ENCODE results near the gene ARID5B.

The ARID5B gene

DNA sequence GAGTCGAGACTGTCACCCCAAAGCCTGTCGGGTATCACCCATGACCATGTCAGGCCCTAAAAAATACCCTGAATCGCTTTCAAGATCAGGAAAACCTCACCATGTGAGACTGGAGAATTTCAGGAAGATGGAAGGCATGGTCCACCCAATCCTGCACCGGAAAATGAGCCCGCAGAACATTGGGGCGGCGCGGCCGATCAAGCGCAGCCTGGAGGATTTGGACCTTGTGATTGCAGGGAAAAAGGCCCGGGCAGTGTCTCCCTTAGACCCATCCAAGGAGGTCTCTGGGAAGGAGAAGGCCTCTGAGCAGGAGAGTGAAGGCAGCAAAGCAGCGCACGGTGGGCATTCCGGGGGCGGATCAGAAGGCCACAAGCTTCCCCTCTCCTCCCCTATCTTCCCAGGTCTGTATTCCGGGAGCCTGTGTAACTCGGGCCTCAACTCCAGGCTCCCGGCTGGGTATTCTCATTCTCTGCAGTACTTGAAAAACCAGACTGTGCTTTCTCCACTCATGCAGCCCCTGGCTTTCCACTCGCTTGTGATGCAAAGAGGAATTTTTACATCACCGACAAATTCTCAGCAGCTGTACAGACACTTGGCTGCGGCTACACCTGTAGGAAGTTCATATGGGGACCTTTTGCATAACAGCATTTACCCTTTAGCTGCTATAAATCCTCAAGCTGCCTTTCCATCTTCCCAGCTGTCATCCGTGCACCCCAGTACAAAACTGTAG lies 191.0 kb downstream of the ARID5B start:
- no peaks in the 10 kb centered on the region for H4K20me1 ChIP-seq (ENCODE audit: insufficient read depth, low read length)

DNA sequence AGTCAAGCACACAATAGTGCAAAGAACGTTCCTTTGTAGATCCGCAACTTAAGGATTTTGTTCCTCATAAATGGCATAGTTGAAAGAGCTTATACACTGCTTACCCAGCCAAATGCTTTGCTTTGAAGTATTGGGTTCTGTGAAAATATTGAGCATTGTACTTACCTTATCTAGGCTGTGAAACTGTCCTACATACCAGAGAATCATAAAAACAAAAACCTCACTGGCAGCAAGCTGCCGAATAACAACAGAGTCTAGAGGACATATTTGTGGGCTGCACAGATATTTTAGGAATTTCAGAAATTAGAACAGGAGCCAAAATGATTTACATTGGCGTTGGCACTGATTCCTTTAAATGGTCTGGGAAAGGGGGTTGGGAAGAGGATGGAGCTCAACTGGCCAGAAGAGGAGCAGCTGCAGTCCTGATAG lies 192.4 kb downstream of the ARID5B start:
- no peaks in the 10 kb centered on the region for H3K27me3 ChIP-seq (ENCODE audit: insufficient read depth, low read length, poor library complexity)
- no peaks in the 10 kb centered on the region for H4K20me1 ChIP-seq (ENCODE audit: insufficient read depth, low read length)
- no peak overlapping the region for H3K9ac ChIP-seq (ENCODE audit: low read depth, low read length)
- no peaks in the 10 kb centered on the region for H3K79me2 ChIP-seq (ENCODE audit: insufficient read depth, low read length)
- no peak overlapping the region for H2AFZ ChIP-seq (ENCODE audit: low read depth, low read length)
- H3K9me3 ChIP-seq (ENCODE audit: insufficient read depth, low read length, severe bottlenecking), result no peaks in the 10 kb centered on the region
- no peaks in the 10 kb centered on the region for H3K4me1 ChIP-seq (ENCODE audit: insufficient read depth, low read length)
- H3K4me2 ChIP-seq (ENCODE audit: insufficient read depth, low read length), result no peak overlapping the region
- no peak overlapping the region for H3K27ac ChIP-seq (ENCODE audit: low read length)
- no peak overlapping the region for H3K4me3 ChIP-seq (ENCODE audit: low read depth in 1 of 2, low read length in 2 of 2)
- no peaks in the 10 kb centered on the region for H3K36me3 ChIP-seq (ENCODE audit: insufficient read depth, low read length)
- no peak for TF ChIP-seq EZH2 (IDR thresholded peaks at IDR 0.05; ENCODE audit: borderline replicate concordance, low read depth, low read length, severe bottlenecking)
- TF ChIP-seq, protein P1, sequence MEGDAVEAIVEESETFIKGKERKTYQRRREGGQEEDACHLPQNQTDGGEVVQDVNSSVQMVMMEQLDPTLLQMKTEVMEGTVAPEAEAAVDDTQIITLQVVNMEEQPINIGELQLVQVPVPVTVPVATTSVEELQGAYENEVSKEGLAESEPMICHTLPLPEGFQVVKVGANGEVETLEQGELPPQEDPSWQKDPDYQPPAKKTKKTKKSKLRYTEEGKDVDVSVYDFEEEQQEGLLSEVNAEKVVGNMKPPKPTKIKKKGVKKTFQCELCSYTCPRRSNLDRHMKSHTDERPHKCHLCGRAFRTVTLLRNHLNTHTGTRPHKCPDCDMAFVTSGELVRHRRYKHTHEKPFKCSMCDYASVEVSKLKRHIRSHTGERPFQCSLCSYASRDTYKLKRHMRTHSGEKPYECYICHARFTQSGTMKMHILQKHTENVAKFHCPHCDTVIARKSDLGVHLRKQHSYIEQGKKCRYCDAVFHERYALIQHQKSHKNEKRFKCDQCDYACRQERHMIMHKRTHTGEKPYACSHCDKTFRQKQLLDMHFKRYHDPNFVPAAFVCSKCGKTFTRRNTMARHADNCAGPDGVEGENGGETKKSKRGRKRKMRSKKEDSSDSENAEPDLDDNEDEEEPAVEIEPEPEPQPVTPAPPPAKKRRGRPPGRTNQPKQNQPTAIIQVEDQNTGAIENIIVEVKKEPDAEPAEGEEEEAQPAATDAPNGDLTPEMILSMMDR (IDR thresholded peaks at IDR 0.05; ENCODE audit: borderline replicate concordance, extremely low read depth, low read length, poor library complexity, severe bottlenecking), result no peak
- ATAC-seq (ENCODE audit: insufficient read depth, low read depth) (no peak), DNase-seq (no peak)

More for the DNA sequence above, 191.0 kb downstream of the ARID5B start:
- Histone ChIP-seq H3K79me2 (ENCODE audit: insufficient read depth, low read length) (no peaks in the 10 kb centered on the region), H3K4me2 (ENCODE audit: insufficient read depth, low read length) (no peak overlapping the region), H2AFZ (ENCODE audit: low read depth, low read length) (no peak overlapping the region), H3K27me3 (ENCODE audit: insufficient read depth, low read length, poor library complexity) (no peaks in the 10 kb centered on the region), H3K9ac (ENCODE audit: low read depth, low read length) (no peak overlapping the region), H3K36me3 (ENCODE audit: insufficient read depth, low read length) (no peaks in the 10 kb centered on the region), H3K27ac (ENCODE audit: low read length) (no peak overlapping the region), H3K4me1 (ENCODE audit: insufficient read depth, low read length) (no peaks in the 10 kb centered on the region), H3K4me3 (ENCODE audit: low read depth in 1 of 2, low read length in 2 of 2) (no peak overlapping the region), H3K9me3 (ENCODE audit: insufficient read depth, low read length, severe bottlenecking) (no peaks in the 10 kb centered on the region)
- ATAC-seq (ENCODE audit: insufficient read depth, low read depth), result no peak
- TF ChIP-seq, protein P1 (IDR thresholded peaks at IDR 0.05; ENCODE audit: borderline replicate concordance, extremely low read depth, low read length, poor library complexity, severe bottlenecking), result no peak
- TF ChIP-seq EZH2 (IDR thresholded peaks at IDR 0.05; ENCODE audit: borderline replicate concordance, low read depth, low read length, severe bottlenecking), result no peak
- no peak for DNase-seq

- no peak for ATAC-seq (ENCODE audit: insufficient read depth, low read depth)
Measured at GRCh38 chr10:62095181-62096122, 194.0 kb downstream of the ARID5B start.

More at GRCh38 chr10:62095181-62096122, 194.0 kb downstream of the ARID5B start:
- H3K4me3 ChIP-seq (ENCODE audit: low read depth in 1 of 2, low read length in 2 of 2), result no peak overlapping the region
- no peak for DNase-seq
- H4K20me1 ChIP-seq (ENCODE audit: insufficient read depth, low read length), result no peaks in the 10 kb centered on the region
- no peak overlapping the region for H3K9ac ChIP-seq (ENCODE audit: low read depth, low read length)
- H3K79me2 ChIP-seq (ENCODE audit: insufficient read depth, low read length), result no peaks in the 10 kb centered on the region
- H3K27ac ChIP-seq (ENCODE audit: low read length), result no peak overlapping the region
- no peaks in the 10 kb centered on the region for H3K9me3 ChIP-seq (ENCODE audit: insufficient read depth, low read length, severe bottlenecking)
- H3K4me1 ChIP-seq (ENCODE audit: insufficient read depth, low read length), result no peaks in the 10 kb centered on the region
- H2AFZ ChIP-seq (ENCODE audit: low read depth, low read length), result no peak overlapping the region
- no peaks in the 10 kb centered on the region for H3K36me3 ChIP-seq (ENCODE audit: insufficient read depth, low read length)
- H3K27me3 ChIP-seq (ENCODE audit: insufficient read depth, low read length, poor library complexity), result no peaks in the 10 kb centered on the region
- TF ChIP-seq EZH2 (IDR thresholded peaks at IDR 0.05; ENCODE audit: borderline replicate concordance, low read depth, low read length, severe bottlenecking), result no peak
- TF ChIP-seq, protein P1 (IDR thresholded peaks at IDR 0.05; ENCODE audit: borderline replicate concordance, extremely low read depth, low read length, poor library complexity, severe bottlenecking), result no peak
- H3K4me2 ChIP-seq (ENCODE audit: insufficient read depth, low read length), result no peak overlapping the region
